ENCODE measurements around the gene ATL1.
A peak's percentile ranks its signal among the peaks of the same experiment; 100 is the strongest.

Gene ATL1

GRCh38 chr14:50668826-50669143 is 108.8 kb downstream of the ATL1 start:
- H3K4me3 ChIP-seq (ENCODE audit: low read depth, low read length) = peak overlapping the region; percentile 60
- TF ChIP-seq CTCF (IDR thresholded peaks at IDR 0.05; ENCODE audit: insufficient read depth, low read depth, low read length, missing control alignments) = no peak
- no peak for DNase-seq (ENCODE audit: low read depth)

GRCh38 chr14:50669441-50669986 is 109.6 kb downstream of the ATL1 start:
- DNase-seq (ENCODE audit: low read depth) = no peak
- H3K4me3 ChIP-seq (ENCODE audit: low read depth, low read length) = no peak overlapping the region
- TF ChIP-seq CTCF (IDR thresholded peaks at IDR 0.05; ENCODE audit: insufficient read depth, low read depth, low read length, missing control alignments) = no peak

GRCh38 chr14:50670196-50670865 is 110.4 kb downstream of the ATL1 start:
- DNase-seq (ENCODE audit: low read depth) = no peak
- TF ChIP-seq CTCF (IDR thresholded peaks at IDR 0.05; ENCODE audit: insufficient read depth, low read depth, low read length, missing control alignments) = no peak

GRCh38 chr14:50670866-50671256 is 110.9 kb downstream of the ATL1 start:
- no peak for TF ChIP-seq CTCF (IDR thresholded peaks at IDR 0.05; ENCODE audit: insufficient read depth, low read depth, low read length, missing control alignments)
- DNase-seq (ENCODE audit: low read depth) = no peak
- H3K4me3 ChIP-seq (ENCODE audit: low read depth, low read length) = no peak overlapping the region

More at GRCh38 chr14:50670196-50670865, 110.4 kb downstream of the ATL1 start:
- H3K4me3 ChIP-seq (ENCODE audit: low read depth, low read length) = no peak overlapping the region

GRCh38 chr14:50675597-50675996 is 115.7 kb downstream of the ATL1 start:
- H3K4me3 ChIP-seq (ENCODE audit: low read depth, low read length) = no peak overlapping the region
- no peak for DNase-seq (ENCODE audit: low read depth)
- no peak for TF ChIP-seq CTCF (IDR thresholded peaks at IDR 0.05; ENCODE audit: insufficient read depth, low read depth, low read length, missing control alignments)

- TF ChIP-seq CTCF (IDR thresholded peaks at IDR 0.05; ENCODE audit: insufficient read depth, low read depth, low read length, missing control alignments) = no peak
- DNase-seq (ENCODE audit: low read depth) = peak; percentile 11
- peak overlapping the region; percentile 35 for H3K4me3 ChIP-seq (ENCODE audit: low read depth, low read length)
Observed at GRCh38 chr14:50676814-50677516, 117.0 kb downstream of the ATL1 start.

Data from GM12865 (cell line).